Measurements from ENCODE around the gene OVAAL.

The OVAAL gene

GRCh38 chr1:180539136-180539535, 19.6 kb upstream of the OVAAL start:
- no peak for TF ChIP-seq EZH2phosphoT487 (IDR thresholded peaks at IDR 0.05; ENCODE audit: low read length)
- TF ChIP-seq EZH2 (optimal IDR thresholded peaks at IDR 0.05; ENCODE audit: low read depth, low read length) = no peak
- no peak for TF ChIP-seq CTCF (IDR thresholded peaks at IDR 0.05; ENCODE audit: low read length)
- H3F3A ChIP-seq (ENCODE audit: insufficient read depth, low read length) = no peaks in the 10 kb centered on the region
- H4K20me1 ChIP-seq (ENCODE audit: insufficient read depth, low read length) = no peaks in the 10 kb centered on the region
- no peak overlapping the region for H2AFZ ChIP-seq (ENCODE audit: low read length)
- no peaks in the 10 kb centered on the region for H3K9me3 ChIP-seq (replicated peaks; ENCODE audit: insufficient read depth, low read length)
- no peak overlapping the region for H3K27ac ChIP-seq (ENCODE audit: low read length)
- no peak overlapping the region for H3K9ac ChIP-seq (ENCODE audit: low read length)
- DNase-seq = no peak
- H3K4me1 ChIP-seq (ENCODE audit: low read length) = no peaks in the 10 kb centered on the region
- H3K4me2 ChIP-seq (ENCODE audit: low read depth, low read length) = no peak overlapping the region
- H3K79me2 ChIP-seq (ENCODE audit: low read length) = no peaks in the 10 kb centered on the region
- no peaks in the 10 kb centered on the region for H3K27me3 ChIP-seq (replicated peaks; ENCODE audit: insufficient read depth, low read length)
- no peaks in the 10 kb centered on the region for H3K9me2 ChIP-seq (replicated peaks; ENCODE audit: insufficient read depth, low read length)
- H3K4me3 ChIP-seq (ENCODE audit: low read length) = no peak overlapping the region
- H3K36me3 ChIP-seq (replicated peaks; ENCODE audit: insufficient read depth, low read length) = no peaks in the 10 kb centered on the region

GRCh38 chr1:180540697-180541594, 17.8 kb upstream of the OVAAL start:
- Histone ChIP-seq H4K20me1 (ENCODE audit: insufficient read depth, low read length) (no peaks in the 10 kb centered on the region), H3K4me2 (ENCODE audit: low read depth, low read length) (no peak overlapping the region), H3K4me1 (ENCODE audit: low read length) (no peaks in the 10 kb centered on the region), H3K9ac (ENCODE audit: low read length) (no peak overlapping the region), H3K27ac (ENCODE audit: low read length) (no peak overlapping the region), H3K9me2 (replicated peaks; ENCODE audit: insufficient read depth, low read length) (no peaks in the 10 kb centered on the region), H3K4me3 (ENCODE audit: low read length) (no peak overlapping the region), H3K36me3 (replicated peaks; ENCODE audit: insufficient read depth, low read length) (no peaks in the 10 kb centered on the region), H2AFZ (ENCODE audit: low read length) (no peak overlapping the region), H3K27me3 (replicated peaks; ENCODE audit: insufficient read depth, low read length) (no peaks in the 10 kb centered on the region), H3K79me2 (ENCODE audit: low read length) (no peaks in the 10 kb centered on the region), H3K9me3 (replicated peaks; ENCODE audit: insufficient read depth, low read length) (no peaks in the 10 kb centered on the region), H3F3A (ENCODE audit: insufficient read depth, low read length) (no peaks in the 10 kb centered on the region)
- TF ChIP-seq CTCF (IDR thresholded peaks at IDR 0.05; ENCODE audit: low read length) = no peak
- no peak for TF ChIP-seq EZH2 (optimal IDR thresholded peaks at IDR 0.05; ENCODE audit: low read depth, low read length)
- TF ChIP-seq EZH2phosphoT487 (IDR thresholded peaks at IDR 0.05; ENCODE audit: low read length) = no peak
- DNase-seq = no peak

GRCh38 chr1:180542113-180542837, 16.5 kb upstream of the OVAAL start:
- H3K4me3 ChIP-seq (ENCODE audit: low read length) = no peak overlapping the region

More at GRCh38 chr1:180542113-180542837, 16.5 kb upstream of the OVAAL start:
- DNase-seq = no peak
- Histone ChIP-seq H2AFZ (ENCODE audit: low read length) (no peak overlapping the region), H3K9me3 (replicated peaks; ENCODE audit: insufficient read depth, low read length) (no peaks in the 10 kb centered on the region), H3K27me3 (replicated peaks; ENCODE audit: insufficient read depth, low read length) (no peaks in the 10 kb centered on the region), H3K9me2 (replicated peaks; ENCODE audit: insufficient read depth, low read length) (no peaks in the 10 kb centered on the region), H4K20me1 (ENCODE audit: insufficient read depth, low read length) (no peaks in the 10 kb centered on the region), H3K27ac (ENCODE audit: low read length) (no peak overlapping the region), H3K4me1 (ENCODE audit: low read length) (no peaks in the 10 kb centered on the region), H3K4me2 (ENCODE audit: low read depth, low read length) (no peak overlapping the region), H3K79me2 (ENCODE audit: low read length) (no peaks in the 10 kb centered on the region), H3K36me3 (replicated peaks; ENCODE audit: insufficient read depth, low read length) (no peaks in the 10 kb centered on the region), H3F3A (ENCODE audit: insufficient read depth, low read length) (no peaks in the 10 kb centered on the region), H3K9ac (ENCODE audit: low read length) (no peak overlapping the region)
- no peak for TF ChIP-seq EZH2 (optimal IDR thresholded peaks at IDR 0.05; ENCODE audit: low read depth, low read length)
- TF ChIP-seq EZH2phosphoT487 (IDR thresholded peaks at IDR 0.05; ENCODE audit: low read length) = no peak
- no peak for TF ChIP-seq CTCF (IDR thresholded peaks at IDR 0.05; ENCODE audit: low read length)
